CD4-positive, CD25-positive, alpha-beta regulatory T cell (primary cell): ENCODE data around the gene ASIC1. TPM values are rescaled to one million over a fixed set of nuclear protein-coding genes. Genes with fewer than 3 reads are reported as not detected.
A peak's percentile ranks its signal among the peaks of the same experiment; 100 is the strongest.

Experiments
- ATAC-seq, 2 donors: fragments of 150-1000 bp; cut with Tn5 transposase; one replicate each; pipeline ENCODE4 v1.10.0; 2021; ENCODE audit warnings: low read depth in 2 of 2, moderate number of reproducible peaks in 2 of 2, moderate library complexity in 1 of 2
- DNase-seq, 3 donors: peaks; one replicate each; pipeline versions ENCODE4 v3.0.0 to v3.0.0-alpha.2; 2012 to 2022; ENCODE audit warnings: mixed read lengths in 1 of 3
- H3K27ac ChIP-seq: one replicate; pipeline ENCODE4 v1.7.0; 2013; ENCODE audit warnings: mild to moderate bottlenecking, low read length; ENCODE audit not compliant: insufficient read depth, poor library complexity, severe bottlenecking
- H3K27me3 ChIP-seq: one replicate; pipeline ENCODE4 v1.7.0; 2013; ENCODE audit warnings: low read length; ENCODE audit not compliant: control insufficient read depth, insufficient read depth
- H3K36me3 ChIP-seq: one replicate; pipeline ENCODE4 v1.7.0; 2013; ENCODE audit warnings: mild to moderate bottlenecking, low read length, moderate library complexity; ENCODE audit not compliant: control insufficient read depth, insufficient read depth
- H3K4me1 ChIP-seq: 2 replicates; pipeline ENCODE4 v1.7.0; 2013; ENCODE audit warnings: mild to moderate bottlenecking, low read length; ENCODE audit not compliant: insufficient read depth, control insufficient read depth, poor library complexity, severe bottlenecking
- H3K4me3 ChIP-seq: one replicate; pipeline ENCODE4 v1.7.0; 2013; ENCODE audit warnings: low read depth, mild to moderate bottlenecking, low read length, moderate library complexity
- H3K9me3 ChIP-seq, 2 experiments: 1 replicate in 1 of 2; 2 replicates in 1 of 2; pipeline ENCODE4 v1.7.0; 2013; ENCODE audit warnings: low read length in 2 of 2, mild to moderate bottlenecking in 1 of 2, moderate library complexity in 1 of 2; ENCODE audit not compliant: control insufficient read depth in 2 of 2
- H3K27ac Mint-ChIP-seq, 3 donors: one replicate each; pipeline ENCODE4 v1.8.0; 2020 to 2022; ENCODE audit warnings: mild to moderate bottlenecking in 3 of 3, mixed read lengths in 3 of 3, moderate library complexity in 2 of 3
- H3K27me3 Mint-ChIP-seq: one replicate; pipeline ENCODE4 v1.8.0; 2022; ENCODE audit warnings: mild to moderate bottlenecking, mixed read lengths
- H3K36me3 Mint-ChIP-seq: one replicate; pipeline ENCODE4 v1.8.0; 2020; ENCODE audit warnings: mixed read lengths
- H3K4me1 Mint-ChIP-seq, 4 donors: one replicate each; pipeline ENCODE4 v1.8.0; 2020 to 2022; ENCODE audit warnings: mixed read lengths in 4 of 4, mild to moderate bottlenecking in 1 of 4
- H3K4me3 Mint-ChIP-seq, 4 donors: one replicate each; pipeline ENCODE4 v1.8.0; 2020 to 2022; ENCODE audit warnings: mild to moderate bottlenecking in 4 of 4, mixed read lengths in 4 of 4, moderate library complexity in 3 of 4
- H3K9me3 Mint-ChIP-seq, 7 donors: one replicate each; pipeline ENCODE4 v1.8.0; 2020 to 2022; ENCODE audit warnings: mixed read lengths in 7 of 7, mild to moderate bottlenecking in 3 of 7, moderate library complexity in 2 of 7
- polyA plus RNA-seq, 4 donors: library from polyadenylated mRNA; unstranded; fragments of 300-500 nt; fragmentation: Illumina TruSeq; gene quantifications; one replicate each; pipeline ENCODE4 v1.2.3, GENCODE V29; 2021
- total RNA-seq: library from RNA; stranded (reverse); gene quantifications from one replicate; pipeline ENCODE4 v1.2.3, GENCODE V29; 2022

ASIC1 gene
- total and polyA plus RNA-seq, 5 donors from 2014 or later, result 0.47 to 2.1 (median 0.49) TPM; not detected in 1

GRCh38 chr12:50106907-50107306, 49.5 kb downstream of the ASIC1 start:
- Mint-ChIP-seq H3K27ac (no peak overlapping the region), H3K9me3 (peaks cover 0 to 1% (median 0%) of the 10 kb centered on the region in 7 donors), H3K4me3 (no peak overlapping the region), H3K27me3 (no peaks in the 10 kb centered on the region), H3K4me1 (peaks cover 0 to 17% (median 10%) of the 10 kb centered on the region in 4 donors), H3K36me3 (no peaks in the 10 kb centered on the region)
- Histone ChIP-seq H3K9me3 (no peaks in the 10 kb centered on the region), H3K4me1 (peaks cover 13% of the 10 kb centered on the region), H3K4me3 (no peak overlapping the region), H3K27me3 (no peaks in the 10 kb centered on the region), H3K36me3 (no peaks in the 10 kb centered on the region), H3K27ac (no peak overlapping the region)
- ATAC-seq (no peak), DNase-seq (no peak)

DNA sequence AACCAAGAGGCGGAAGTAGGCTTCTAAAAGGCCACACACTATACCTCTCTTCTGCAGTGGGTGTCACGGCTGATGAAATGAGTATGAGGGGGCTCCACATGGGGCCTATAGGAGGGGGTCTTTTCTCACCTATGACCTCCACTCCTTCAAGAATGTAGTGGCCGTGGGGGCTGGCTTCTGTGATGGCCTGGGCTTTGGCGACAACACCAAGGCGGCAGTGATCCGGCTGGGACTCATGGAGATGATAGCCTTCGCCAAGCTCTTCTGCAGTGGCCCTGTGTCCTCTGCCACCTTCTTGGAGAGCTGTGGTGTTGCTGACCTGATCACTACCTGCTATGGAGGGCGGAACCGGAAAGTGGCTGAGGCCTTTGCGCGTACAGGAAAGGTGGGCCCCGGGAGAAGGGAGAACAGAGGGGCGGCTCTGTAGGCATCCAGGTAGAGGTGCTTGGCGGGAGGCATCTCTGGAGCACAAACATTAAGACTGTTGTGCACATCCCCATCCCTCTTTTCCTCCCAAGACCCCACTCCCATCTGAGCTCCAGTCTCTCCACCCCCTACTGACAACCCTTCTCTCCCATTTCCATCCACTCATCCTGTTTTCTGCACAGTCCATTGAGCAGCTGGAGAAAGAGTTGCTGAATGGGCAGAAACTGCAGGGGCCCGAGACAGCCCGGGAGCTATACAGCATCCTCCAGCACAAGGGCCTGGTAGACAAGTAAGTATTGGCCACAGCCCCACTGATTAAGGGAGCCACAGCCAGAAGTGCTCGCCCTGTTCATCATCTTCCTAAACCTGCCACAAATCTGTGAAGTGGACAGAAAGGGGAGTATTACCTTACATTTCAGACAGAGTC, 50.2 kb downstream of the ASIC1 start:
- Mint-ChIP-seq H3K4me3 (no peak overlapping the region), H3K27ac (no peak overlapping the region), H3K27me3 (no peaks in the 10 kb centered on the region), H3K4me1 (peaks cover 0 to 24% (median 13%) of the 10 kb centered on the region in 4 donors), H3K36me3 (peaks cover 4% of the 10 kb centered on the region), H3K9me3 (peaks cover 0 to 1% (median 0%) of the 10 kb centered on the region in 7 donors)
- Histone ChIP-seq H3K36me3 (no peaks in the 10 kb centered on the region), H3K27ac (no peak overlapping the region), H3K9me3 (no peaks in the 10 kb centered on the region), H3K27me3 (no peaks in the 10 kb centered on the region), H3K4me1 (peaks cover 13% of the 10 kb centered on the region), H3K4me3 (no peak overlapping the region)
- DNase-seq (no peak), ATAC-seq (no peak)

GRCh38 chr12:50109319-50109718, 51.9 kb downstream of the ASIC1 start:
- no peak overlapping the region for H3K4me3 ChIP-seq
- Mint-ChIP-seq H3K27me3 (no peaks in the 10 kb centered on the region), H3K27ac (no peak overlapping the region), H3K4me3 (no peak overlapping the region), H3K36me3 (peaks cover 7% of the 10 kb centered on the region), H3K4me1 (peaks cover 1 to 31% (median 21%) of the 10 kb centered on the region in 4 donors), H3K9me3 (no peaks in the 10 kb centered on the region)
- no peaks in the 10 kb centered on the region for H3K9me3 ChIP-seq
- ATAC-seq (no peak), DNase-seq (no peak)
- no peaks in the 10 kb centered on the region for H3K27me3 ChIP-seq
- peaks cover 29% of the 10 kb centered on the region for H3K4me1 ChIP-seq
- no peak overlapping the region for H3K27ac ChIP-seq
- H3K36me3 ChIP-seq, result no peaks in the 10 kb centered on the region

DNA sequence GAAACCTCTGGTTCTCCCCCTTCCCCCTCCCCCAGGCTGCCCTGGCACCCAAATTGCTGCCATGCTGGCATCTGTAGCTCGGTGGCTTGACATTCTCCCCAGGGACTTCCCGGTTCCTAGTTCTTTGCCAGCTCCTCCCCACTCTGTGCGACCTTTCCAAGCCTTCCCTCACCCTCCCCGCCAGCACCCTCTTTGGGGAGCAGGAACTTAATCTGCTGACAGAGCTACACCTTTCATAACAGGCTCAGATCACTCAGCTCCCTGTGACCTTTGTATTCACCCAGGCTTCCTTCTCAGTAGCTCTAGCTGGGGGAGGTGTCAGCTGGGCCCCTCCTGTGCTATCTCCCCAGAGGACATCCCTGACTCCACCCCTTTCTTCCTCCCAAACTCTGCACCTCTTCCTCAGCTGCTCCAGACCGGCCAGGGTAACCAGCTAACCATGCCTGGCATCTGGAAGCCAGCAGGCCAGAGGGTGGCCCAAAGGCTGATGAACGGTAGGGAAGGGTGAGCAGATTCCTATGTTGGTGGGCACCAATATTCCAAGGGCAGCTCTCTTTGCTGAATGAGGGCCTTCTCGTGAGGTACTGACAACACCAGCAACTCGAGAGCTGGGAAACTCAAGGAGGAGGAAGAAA, 52.8 kb downstream of the ASIC1 start:
- peaks cover 5 to 34% (median 24%) of the 10 kb centered on the region in 4 donors for H3K4me1 Mint-ChIP-seq
- H3K27ac Mint-ChIP-seq, result peak overlapping the region; percentile 24 to 86 (median 52)
- no peaks in the 10 kb centered on the region for H3K36me3 ChIP-seq
- H3K4me1 ChIP-seq, result peaks cover 33% of the 10 kb centered on the region
- no peak for ATAC-seq
- H3K27me3 ChIP-seq, result no peaks in the 10 kb centered on the region
- H3K9me3 ChIP-seq, result no peaks in the 10 kb centered on the region
- H3K4me3 ChIP-seq, result no peak overlapping the region
- peaks cover 10% of the 10 kb centered on the region for H3K36me3 Mint-ChIP-seq
- DNase-seq, result peak in 1 of 3 donors; percentile 54
- no peaks in the 10 kb centered on the region for H3K27me3 Mint-ChIP-seq
- H3K27ac ChIP-seq, result peak overlapping the region; percentile 18
- peak overlapping the region in 2 of 4 donors; percentile 14 to 73 for H3K4me3 Mint-ChIP-seq
- no peaks in the 10 kb centered on the region for H3K9me3 Mint-ChIP-seq

- H3K27me3 ChIP-seq, result no peaks in the 10 kb centered on the region
- Mint-ChIP-seq H3K27me3 (no peaks in the 10 kb centered on the region), H3K36me3 (peaks cover 14% of the 10 kb centered on the region), H3K4me1 (peaks cover 5 to 39% (median 29%) of the 10 kb centered on the region in 4 donors), H3K4me3 (peak overlapping the region; percentile 97 to 99 (median 98)), H3K27ac (peak overlapping the region in 2 of 3 donors; percentile 99 to 100), H3K9me3 (no peaks in the 10 kb centered on the region)
- peaks cover 33% of the 10 kb centered on the region for H3K4me1 ChIP-seq
- DNase-seq, result no peak
- no peak for ATAC-seq
- peaks cover 3% of the 10 kb centered on the region for H3K36me3 ChIP-seq
- peak overlapping the region; percentile 94 for H3K27ac ChIP-seq
- peak overlapping the region; percentile 26 for H3K4me3 ChIP-seq
- H3K9me3 ChIP-seq, result no peaks in the 10 kb centered on the region
These were observed 53.5 kb downstream of the ASIC1 start for GRCh38 chr12:50110762-50111351.

GRCh38 chr12:50111395-50111692, 53.9 kb downstream of the ASIC1 start:
- Histone ChIP-seq H3K36me3 (peaks cover 7% of the 10 kb centered on the region), H3K4me3 (peak overlapping the region; percentile 26), H3K27ac (peak overlapping the region; percentile 94), H3K4me1 (peaks cover 34% of the 10 kb centered on the region), H3K9me3 (no peaks in the 10 kb centered on the region), H3K27me3 (no peaks in the 10 kb centered on the region)
- no peak for DNase-seq
- H3K9me3 Mint-ChIP-seq, result no peaks in the 10 kb centered on the region
- ATAC-seq, result no peak
- peaks cover 5 to 44% (median 33%) of the 10 kb centered on the region in 4 donors for H3K4me1 Mint-ChIP-seq
- peak overlapping the region in 2 of 3 donors; percentile 99 to 100 for H3K27ac Mint-ChIP-seq
- peaks cover 15% of the 10 kb centered on the region for H3K36me3 Mint-ChIP-seq
- no peaks in the 10 kb centered on the region for H3K27me3 Mint-ChIP-seq
- H3K4me3 Mint-ChIP-seq, result peak overlapping the region; percentile 97 to 99 (median 98)

DNA sequence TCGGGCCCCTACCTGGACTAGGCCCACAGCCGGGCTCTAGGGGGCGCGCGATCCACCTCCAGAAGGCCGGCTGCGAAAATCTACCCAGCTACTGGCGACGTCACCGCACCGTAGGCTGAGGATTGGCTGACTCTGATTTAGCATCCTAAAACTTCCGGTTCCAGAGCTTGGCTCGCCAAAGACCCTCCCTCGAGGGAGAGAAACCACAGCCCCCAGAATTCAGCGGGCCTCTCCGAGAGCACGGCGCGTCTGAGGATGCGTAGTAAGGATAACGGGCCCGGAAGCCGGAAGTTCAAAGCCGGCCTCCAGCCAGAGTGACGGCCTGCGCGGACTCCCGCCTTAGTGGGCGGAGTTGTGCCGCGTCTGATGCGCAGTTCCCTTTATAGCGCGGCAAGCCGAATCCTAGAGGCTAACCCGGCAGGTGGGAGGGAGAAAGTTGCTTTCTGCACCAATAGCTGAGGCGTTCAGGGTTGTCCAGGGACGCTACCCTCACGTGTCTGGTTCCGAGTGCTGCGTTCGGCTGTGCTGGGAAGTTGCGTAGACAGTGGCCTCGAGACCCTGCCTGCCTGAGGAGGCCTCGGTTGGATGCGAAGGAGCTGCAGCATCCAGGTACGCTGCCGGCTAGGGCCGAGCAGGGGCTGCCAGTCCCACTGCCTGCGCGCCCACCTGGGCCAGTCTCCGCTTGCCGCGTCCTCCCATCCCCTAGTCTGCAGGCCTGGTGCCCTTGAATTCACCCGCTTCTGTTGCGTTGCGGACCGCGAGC, 54.5 kb downstream of the ASIC1 start, which contains the start of gene COX14:
Gene COX14 (plus strand): TSS at position 544 of the 763 bp plus-strand sequence. CDS start 7,808 bp downstream, outside the sequence.
- Mint-ChIP-seq H3K27ac (peak within 1 kb of the TSS; percentile 99 to 100 (median 100)), H3K4me1 (peaks cover 5 to 49% (median 37%) of the 10 kb centered on the region in 4 donors), H3K36me3 (peaks cover 20% of the 10 kb centered on the region), H3K4me3 (peak within 1 kb of the TSS; percentile 97 to 99 (median 98)), H3K27me3 (no peaks in the 10 kb centered on the region), H3K9me3 (no peaks in the 10 kb centered on the region)
- Histone ChIP-seq H3K9me3 (no peaks in the 10 kb centered on the region), H3K4me1 (peaks cover 39% of the 10 kb centered on the region), H3K36me3 (peaks cover 12% of the 10 kb centered on the region), H3K4me3 (peak within 1 kb of the TSS; percentile 95), H3K27me3 (no peaks in the 10 kb centered on the region), H3K27ac (peak within 1 kb of the TSS; percentile 94)
- DNase-seq, result peak; percentile 98 to 100 (median 99)
- ATAC-seq, result peak; percentile 84
